Hepatocyte (in vitro differentiated cells): ENCODE measurements around the gene KNOP1.

Experiments used
- EZH2 ChIP-seq: fragments of 200-600 bp; sonication (generic); IDR thresholded peaks from 2 replicates; pipeline ENCODE4 v1.6.1; 2016; ENCODE audit warnings: antibody characterized with exemption, mild to moderate bottlenecking, borderline replicate concordance
- TF ChIP-seq, protein P1 (sequence below): fragments of 200-600 bp; sonication (generic); IDR thresholded peaks from 2 replicates; pipeline ENCODE4 v1.5.1; 2016; ENCODE audit warnings: antibody characterized with exemption, mild to moderate bottlenecking; ENCODE audit not compliant: poor library complexity

DNA sequence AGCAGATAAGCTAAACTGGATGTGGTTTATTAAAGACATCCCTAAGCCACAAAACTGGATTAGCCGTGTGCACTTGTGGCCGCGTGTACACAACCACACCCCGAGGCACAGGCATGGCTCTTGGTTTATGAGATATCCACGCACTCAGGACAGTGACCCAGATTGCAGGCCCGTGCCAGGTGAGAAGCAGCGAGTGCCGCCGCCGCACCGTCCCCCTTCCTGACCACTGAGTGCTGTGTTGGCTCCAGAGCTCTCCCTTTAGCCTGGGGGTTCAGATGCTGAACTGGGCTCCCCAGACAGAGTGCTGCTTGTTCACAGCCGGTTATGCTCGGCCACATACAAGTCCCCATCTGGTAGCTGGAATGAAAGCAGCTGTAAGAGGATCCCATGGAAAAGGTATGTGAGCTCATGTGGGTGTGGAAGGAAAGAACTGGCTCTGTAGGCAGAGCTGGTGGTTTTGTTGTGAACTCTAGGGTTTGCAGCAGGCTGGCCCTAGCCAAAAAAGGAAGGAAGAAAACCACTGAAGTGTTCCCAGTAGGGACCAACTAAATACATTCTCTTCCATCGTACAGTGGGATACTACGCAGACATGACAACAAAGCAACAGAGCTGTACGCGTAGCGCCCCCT, 29.5 kb downstream of the KNOP1 start:
- TF ChIP-seq, protein P1, sequence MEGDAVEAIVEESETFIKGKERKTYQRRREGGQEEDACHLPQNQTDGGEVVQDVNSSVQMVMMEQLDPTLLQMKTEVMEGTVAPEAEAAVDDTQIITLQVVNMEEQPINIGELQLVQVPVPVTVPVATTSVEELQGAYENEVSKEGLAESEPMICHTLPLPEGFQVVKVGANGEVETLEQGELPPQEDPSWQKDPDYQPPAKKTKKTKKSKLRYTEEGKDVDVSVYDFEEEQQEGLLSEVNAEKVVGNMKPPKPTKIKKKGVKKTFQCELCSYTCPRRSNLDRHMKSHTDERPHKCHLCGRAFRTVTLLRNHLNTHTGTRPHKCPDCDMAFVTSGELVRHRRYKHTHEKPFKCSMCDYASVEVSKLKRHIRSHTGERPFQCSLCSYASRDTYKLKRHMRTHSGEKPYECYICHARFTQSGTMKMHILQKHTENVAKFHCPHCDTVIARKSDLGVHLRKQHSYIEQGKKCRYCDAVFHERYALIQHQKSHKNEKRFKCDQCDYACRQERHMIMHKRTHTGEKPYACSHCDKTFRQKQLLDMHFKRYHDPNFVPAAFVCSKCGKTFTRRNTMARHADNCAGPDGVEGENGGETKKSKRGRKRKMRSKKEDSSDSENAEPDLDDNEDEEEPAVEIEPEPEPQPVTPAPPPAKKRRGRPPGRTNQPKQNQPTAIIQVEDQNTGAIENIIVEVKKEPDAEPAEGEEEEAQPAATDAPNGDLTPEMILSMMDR, result no peak
- TF ChIP-seq EZH2, result no peak
